Lung (tissue), 12 donors: Measurements from ENCODE around the gene SART3. TPM values are rescaled to one million over a fixed set of nuclear protein-coding genes. Genes with fewer than 3 reads are reported as not detected.

Source experiments
- ATAC-seq: fragments of 200-7000 bp; cut with Tn5 transposase; one replicate; pipeline ENCODE4 v1.9.1; 2020; ENCODE audit warnings: moderate number of reproducible peaks; ENCODE audit not compliant: insufficient read depth, low FRiP score
- DNase-seq, 3 donors: peaks; one replicate each; pipeline ENCODE4 v3.0.0-alpha.2; 2013 to 2017
- H3K27ac ChIP-seq, 2 donors: one replicate each; pipeline ENCODE4 v1.5.1; 2013; ENCODE audit warnings: mild to moderate bottlenecking in 2 of 2, moderate library complexity in 2 of 2, control low read depth in 1 of 2, inconsistent platforms in 1 of 2, low read depth in 1 of 2, low read length in 1 of 2
- H3K27me3 ChIP-seq, 3 donors: one replicate each; pipeline ENCODE4 v1.5.1; 2013; ENCODE audit warnings: low read length in 2 of 3; ENCODE audit not compliant: control insufficient read depth in 3 of 3, insufficient read depth in 3 of 3
- H3K36me3 ChIP-seq, 4 donors: one replicate each; pipeline ENCODE4 v1.5.1; 2013; ENCODE audit warnings: low read length in 4 of 4, mild to moderate bottlenecking in 1 of 4, moderate library complexity in 1 of 4; ENCODE audit not compliant: control insufficient read depth in 4 of 4, insufficient read depth in 4 of 4
- H3K4me1 ChIP-seq, 5 donors: one replicate each; pipeline ENCODE4 v1.5.1; 2013; ENCODE audit warnings: low read length in 5 of 5, mild to moderate bottlenecking in 2 of 5, moderate library complexity in 1 of 5; ENCODE audit not compliant: control insufficient read depth in 5 of 5, insufficient read depth in 5 of 5
- H3K4me3 ChIP-seq: one replicate; pipeline ENCODE4 v1.5.1; 2013; ENCODE audit warnings: mild to moderate bottlenecking, control low read depth, moderate library complexity
- H3K9ac ChIP-seq, 2 donors: one replicate each; pipeline ENCODE4 v1.5.1; 2013; ENCODE audit warnings: low read length in 2 of 2, control low read depth in 1 of 2; ENCODE audit not compliant: insufficient read depth in 1 of 2
- H3K9me3 ChIP-seq, 4 donors: one replicate each; pipeline ENCODE4 v1.5.1; 2013; ENCODE audit warnings: low read length in 3 of 4, mild to moderate bottlenecking in 1 of 4, moderate library complexity in 1 of 4; ENCODE audit not compliant: control insufficient read depth in 4 of 4, insufficient read depth in 3 of 4
- WGBS, 2 donors: extraction: QIAGEN DNeasy Blood & Tissue Kit; methylation state at CpG; one replicate each; pipeline ENCODE4 v1.1.7; 2013; 5-methylcytosine and 5-hydroxymethylcytosine counted together
- polyA plus RNA-seq, 2 donors: library from polyadenylated mRNA; stranded (reverse); fragments of 200-250 nt; gene quantifications; one replicate each; pipeline ENCODE4 v1.2.1, GENCODE V29; 2013
- total RNA-seq, 2 donors: library from RNA; depleted of rRNA in 1 of 2; stranded (reverse); fragments of >200 nt in 1 of 2; gene quantifications; one replicate each; pipeline ENCODE4 v1.2.1, GENCODE V29; 2014 to 2021
- TF ChIP-seq, protein P1 (sequence below): IDR thresholded peaks from 2 replicates; pipeline ENCODE4 v1.5.1; 2012; ENCODE audit warnings: mild to moderate bottlenecking; ENCODE audit errors: control extremely low read depth, extremely low read depth
- donor health status: control.
- donor health status: control.
- donor health status: Bipolar disorder and iron deficiency.
- donor health status: healthy.
- donor health status: DM: yes; HTN: yes; CAD: no.

Gene SART3
- total and polyA plus RNA-seq, 4 donors, result 12.2 to 107 (median 34.9) TPM

DNA sequence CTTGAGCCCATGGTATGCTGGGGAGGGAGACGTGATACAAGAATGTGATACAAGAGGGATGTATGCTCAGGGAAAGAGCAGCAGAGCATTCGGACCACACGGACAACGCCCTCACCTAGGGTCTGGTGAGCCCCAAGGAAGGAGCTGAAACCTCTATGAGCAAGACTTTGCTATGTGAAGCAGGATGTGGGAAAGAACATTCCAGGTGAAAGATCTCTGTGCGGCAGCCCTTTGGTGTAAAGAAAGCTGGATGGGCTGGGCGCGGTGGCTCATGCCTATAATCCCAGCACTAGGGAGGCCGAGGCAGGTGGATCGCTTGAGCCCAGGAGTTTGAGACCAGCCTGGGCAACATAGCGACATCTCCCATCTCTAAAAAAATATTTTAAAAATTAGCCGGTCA, 62.8 kb downstream of the SART3 start:
- H3K36me3 ChIP-seq, result no peaks in the 10 kb centered on the region
- DNase-seq, result no peak
- no peak overlapping the region for H3K9ac ChIP-seq
- 82 to 84% methylated on average over 11 of the region's 11 CpGs for WGBS, 2 donors
- no peaks in the 10 kb centered on the region for H3K4me1 ChIP-seq
- H3K9me3 ChIP-seq, result peaks cover 0 to 7% (median 0%) of the 10 kb centered on the region in 4 donors
- H3K4me3 ChIP-seq, result no peak overlapping the region
- H3K27ac ChIP-seq, result no peak overlapping the region
- ATAC-seq, result no peak
- TF ChIP-seq, protein P1, sequence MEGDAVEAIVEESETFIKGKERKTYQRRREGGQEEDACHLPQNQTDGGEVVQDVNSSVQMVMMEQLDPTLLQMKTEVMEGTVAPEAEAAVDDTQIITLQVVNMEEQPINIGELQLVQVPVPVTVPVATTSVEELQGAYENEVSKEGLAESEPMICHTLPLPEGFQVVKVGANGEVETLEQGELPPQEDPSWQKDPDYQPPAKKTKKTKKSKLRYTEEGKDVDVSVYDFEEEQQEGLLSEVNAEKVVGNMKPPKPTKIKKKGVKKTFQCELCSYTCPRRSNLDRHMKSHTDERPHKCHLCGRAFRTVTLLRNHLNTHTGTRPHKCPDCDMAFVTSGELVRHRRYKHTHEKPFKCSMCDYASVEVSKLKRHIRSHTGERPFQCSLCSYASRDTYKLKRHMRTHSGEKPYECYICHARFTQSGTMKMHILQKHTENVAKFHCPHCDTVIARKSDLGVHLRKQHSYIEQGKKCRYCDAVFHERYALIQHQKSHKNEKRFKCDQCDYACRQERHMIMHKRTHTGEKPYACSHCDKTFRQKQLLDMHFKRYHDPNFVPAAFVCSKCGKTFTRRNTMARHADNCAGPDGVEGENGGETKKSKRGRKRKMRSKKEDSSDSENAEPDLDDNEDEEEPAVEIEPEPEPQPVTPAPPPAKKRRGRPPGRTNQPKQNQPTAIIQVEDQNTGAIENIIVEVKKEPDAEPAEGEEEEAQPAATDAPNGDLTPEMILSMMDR, result no peak
- peaks cover 0 to 3% (median 2%) of the 10 kb centered on the region in 3 donors for H3K27me3 ChIP-seq

DNA sequence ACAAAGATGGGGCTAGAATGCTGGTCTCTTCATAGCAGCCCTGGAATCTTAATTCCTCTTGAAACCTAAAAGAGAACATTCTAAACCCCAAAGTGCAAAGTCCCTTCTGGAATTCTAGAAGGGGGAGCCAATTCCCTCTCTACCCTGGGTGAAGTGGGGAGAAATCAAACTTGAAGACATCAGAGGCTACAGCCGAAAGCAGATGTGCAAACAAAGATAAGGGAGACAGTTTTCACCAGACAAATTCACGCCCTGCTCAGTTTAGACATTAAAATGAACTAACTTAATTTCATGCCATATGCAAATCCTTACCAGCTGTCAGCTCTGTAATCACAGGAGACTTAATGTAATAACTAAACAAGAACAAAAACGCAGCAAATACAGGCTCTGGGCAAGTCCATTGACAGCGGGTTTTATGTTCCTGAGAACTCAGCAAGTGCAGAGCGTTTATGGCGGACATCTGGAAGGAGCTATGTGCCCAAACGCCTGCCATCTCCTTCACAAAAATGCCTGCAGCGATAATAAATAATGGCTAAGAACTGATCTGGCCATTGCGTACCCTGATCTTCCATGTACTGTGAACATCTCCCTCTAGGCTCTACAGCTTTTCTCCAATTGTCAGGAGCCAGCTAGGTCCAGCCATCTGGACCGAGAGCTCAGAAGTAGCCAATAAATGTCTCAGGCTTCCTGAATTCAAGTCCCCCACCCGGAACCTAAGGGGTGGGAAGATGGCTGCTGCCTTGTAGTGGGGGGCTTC, 65.0 kb downstream of the SART3 start:
- TF ChIP-seq, protein P1, result no peak
- Histone ChIP-seq H3K36me3 (no peaks in the 10 kb centered on the region), H3K27ac (no peak overlapping the region), H3K4me1 (no peaks in the 10 kb centered on the region), H3K9ac (no peak overlapping the region), H3K9me3 (no peaks in the 10 kb centered on the region), H3K27me3 (peaks cover 0 to 3% (median 2%) of the 10 kb centered on the region in 3 donors), H3K4me3 (no peak overlapping the region)
- ATAC-seq (no peak), DNase-seq (no peak)
- WGBS, 2 donors, result 73 to 79% methylated on average over 11 of the region's 11 CpGs

DNA sequence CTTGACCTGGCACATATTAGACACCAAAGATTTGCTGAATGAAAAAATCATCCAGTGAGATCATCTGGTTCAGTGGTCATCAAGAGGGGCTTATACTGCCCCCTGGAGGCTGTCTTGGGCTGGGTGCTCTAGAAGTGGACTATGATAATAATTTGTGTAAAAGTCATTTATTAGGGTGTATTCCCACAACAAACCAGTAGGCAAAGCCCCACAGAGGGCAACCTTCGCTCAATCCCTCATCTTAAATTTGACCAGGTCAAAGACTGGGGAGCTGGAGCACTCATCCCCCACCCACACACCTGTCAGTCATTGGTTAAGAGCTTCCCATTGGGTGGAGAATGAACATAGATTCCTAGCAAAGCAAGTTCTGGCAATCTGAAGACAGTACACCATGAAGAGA, 65.9 kb downstream of the SART3 start:
- H3K27ac ChIP-seq, result no peak overlapping the region
- DNase-seq (peak in 2 of 3 donors; percentile 24 to 32), ATAC-seq (no peak)
- H3K4me3 ChIP-seq, result no peak overlapping the region
- 26 to 50% methylated on average over 1 of the region's 1 CpG for WGBS, 2 donors
- no peaks in the 10 kb centered on the region for H3K36me3 ChIP-seq
- TF ChIP-seq, protein P1, result peak; percentile 11
- no peak overlapping the region for H3K9ac ChIP-seq
- H3K9me3 ChIP-seq, result peaks cover 0 to 2% (median 0%) of the 10 kb centered on the region in 4 donors
- peaks cover 0 to 3% (median 2%) of the 10 kb centered on the region in 3 donors for H3K27me3 ChIP-seq
- no peaks in the 10 kb centered on the region for H3K4me1 ChIP-seq
